ENCODE results near the gene PGAP3.

PGAP3 gene

GRCh38 chr17:39655105-39655504 is 32.8 kb downstream of the PGAP3 start:
- no peak for DNase-seq

- DNase-seq, result peak; percentile 82
Observed at GRCh38 chr17:39653662-39654331, 34.1 kb downstream of the PGAP3 start.

- no peak for DNase-seq
Observed at GRCh38 chr17:39653316-39653661, 34.6 kb downstream of the PGAP3 start.

GRCh38 chr17:39652587-39653315 is 35.1 kb downstream of the PGAP3 start:
- no peak for DNase-seq

GRCh38 chr17:39651923-39652586 is 35.8 kb downstream of the PGAP3 start:
- no peak for DNase-seq

- no peak for DNase-seq
Observed at GRCh38 chr17:39650121-39650579, 37.7 kb downstream of the PGAP3 start.

- DNase-seq, result no peak
Observed at GRCh38 chr17:39648616-39649366, 39.1 kb downstream of the PGAP3 start.

GRCh38 chr17:39647256-39647655 is 40.6 kb downstream of the PGAP3 start:
- no peak for DNase-seq

GRCh38 chr17:39643271-39643670 is 44.6 kb downstream of the PGAP3 start:
- no peak for DNase-seq

- DNase-seq, result no peak
Observed at GRCh38 chr17:39642291-39643074, 45.4 kb downstream of the PGAP3 start.

GRCh38 chr17:39641883-39642282 is 46.0 kb downstream of the PGAP3 start:
- no peak for DNase-seq

- no peak for DNase-seq
Observed at GRCh38 chr17:39641097-39641496, 46.8 kb downstream of the PGAP3 start.

GRCh38 chr17:39640591-39641031 is 47.2 kb downstream of the PGAP3 start:
- DNase-seq, result no peak

GRCh38 chr17:39639566-39640458 is 48.0 kb downstream of the PGAP3 start:
- DNase-seq, result no peak

GRCh38 chr17:39639043-39639442 is 48.8 kb downstream of the PGAP3 start:
- no peak for DNase-seq

- no peak for DNase-seq
Observed at GRCh38 chr17:39638317-39638716, 49.5 kb downstream of the PGAP3 start.

- DNase-seq, result peak; percentile 90
Observed at GRCh38 chr17:39636927-39637736, 50.7 kb downstream of the PGAP3 start, which contains the start of gene STARD3. STARD3 (plus strand) TSS chr17:39637144; CDS start chr17:39653532, 16,388 bp downstream.

GRCh38 chr17:39636587-39636926 is 51.3 kb downstream of the PGAP3 start:
- DNase-seq, result no peak

- DNase-seq, result no peak
Observed at GRCh38 chr17:39635614-39636176, 52.2 kb downstream of the PGAP3 start.

GRCh38 chr17:39634384-39634871 is 53.4 kb downstream of the PGAP3 start:
- DNase-seq, result peak; percentile 59

All from CD4-positive, alpha-beta T cell treated with Interleukin-21 for 1 hour (primary cell).